ENCODE data around the gene PDCD1LG2.

PDCD1LG2 gene

GRCh38 chr9:5561828-5562488 lies 51.6 kb downstream of the PDCD1LG2 start:
- no peaks in the 10 kb centered on the region for H3K36me3 ChIP-seq (replicated peaks; ENCODE audit: insufficient read depth, low read length)
- peaks cover 12% of the 10 kb centered on the region for H3F3A ChIP-seq (ENCODE audit: insufficient read depth, low read length)
- H3K4me2 ChIP-seq (ENCODE audit: low read depth, low read length) = no peak overlapping the region
- H3K4me3 ChIP-seq (ENCODE audit: low read length) = no peak overlapping the region
- no peaks in the 10 kb centered on the region for H3K9me3 ChIP-seq (replicated peaks; ENCODE audit: insufficient read depth, low read length)
- H3K9me2 ChIP-seq (replicated peaks; ENCODE audit: insufficient read depth, low read length) = no peaks in the 10 kb centered on the region
- no peaks in the 10 kb centered on the region for H4K20me1 ChIP-seq (ENCODE audit: insufficient read depth, low read length)
- TF ChIP-seq EZH2 (optimal IDR thresholded peaks at IDR 0.05; ENCODE audit: low read depth, low read length) (no peak), CTCF (IDR thresholded peaks at IDR 0.05; ENCODE audit: low read length) (no peak), EZH2phosphoT487 (IDR thresholded peaks at IDR 0.05; ENCODE audit: low read length) (no peak)
- H3K27me3 ChIP-seq (replicated peaks; ENCODE audit: insufficient read depth, low read length) = no peaks in the 10 kb centered on the region
- peaks cover 21% of the 10 kb centered on the region for H3K4me1 ChIP-seq (ENCODE audit: low read length)
- DNase-seq = no peak
- no peak overlapping the region for H3K27ac ChIP-seq (ENCODE audit: low read length)
- no peaks in the 10 kb centered on the region for H3K79me2 ChIP-seq (ENCODE audit: low read length)
- H3K9ac ChIP-seq (ENCODE audit: low read length) = no peak overlapping the region
- no peak overlapping the region for H2AFZ ChIP-seq (ENCODE audit: low read length)

- Histone ChIP-seq H3K9me3 (replicated peaks; ENCODE audit: insufficient read depth, low read length) (no peaks in the 10 kb centered on the region), H2AFZ (ENCODE audit: low read length) (no peak overlapping the region), H3K4me3 (ENCODE audit: low read length) (no peak overlapping the region), H3K4me2 (ENCODE audit: low read depth, low read length) (no peak overlapping the region), H3K9ac (ENCODE audit: low read length) (no peak overlapping the region), H3K9me2 (replicated peaks; ENCODE audit: insufficient read depth, low read length) (no peaks in the 10 kb centered on the region), H3K79me2 (ENCODE audit: low read length) (no peaks in the 10 kb centered on the region), H3F3A (ENCODE audit: insufficient read depth, low read length) (peaks cover 8% of the 10 kb centered on the region), H3K36me3 (replicated peaks; ENCODE audit: insufficient read depth, low read length) (no peaks in the 10 kb centered on the region), H3K27ac (ENCODE audit: low read length) (no peak overlapping the region), H3K4me1 (ENCODE audit: low read length) (peaks cover 12% of the 10 kb centered on the region), H3K27me3 (replicated peaks; ENCODE audit: insufficient read depth, low read length) (no peaks in the 10 kb centered on the region), H4K20me1 (ENCODE audit: insufficient read depth, low read length) (no peaks in the 10 kb centered on the region)
- no peak for TF ChIP-seq CTCF (IDR thresholded peaks at IDR 0.05; ENCODE audit: low read length)
- no peak for TF ChIP-seq EZH2 (optimal IDR thresholded peaks at IDR 0.05; ENCODE audit: low read depth, low read length)
- DNase-seq = no peak
These were observed 52.6 kb downstream of the PDCD1LG2 start for GRCh38 chr9:5562806-5563416.

- Histone ChIP-seq H3K9me3 (replicated peaks; ENCODE audit: insufficient read depth, low read length) (no peaks in the 10 kb centered on the region), H4K20me1 (ENCODE audit: insufficient read depth, low read length) (no peaks in the 10 kb centered on the region), H3K9me2 (replicated peaks; ENCODE audit: insufficient read depth, low read length) (no peaks in the 10 kb centered on the region), H3F3A (ENCODE audit: insufficient read depth, low read length) (peaks cover 3% of the 10 kb centered on the region; the same call in 1 of the 2 replicates), H2AFZ (ENCODE audit: low read length) (no peak overlapping the region), H3K27me3 (replicated peaks; ENCODE audit: insufficient read depth, low read length) (no peaks in the 10 kb centered on the region), H3K9ac (ENCODE audit: low read length) (no peak overlapping the region), H3K27ac (ENCODE audit: low read length) (no peak overlapping the region), H3K4me1 (ENCODE audit: low read length) (peaks cover 7% of the 10 kb centered on the region), H3K36me3 (replicated peaks; ENCODE audit: insufficient read depth, low read length) (no peaks in the 10 kb centered on the region), H3K4me2 (ENCODE audit: low read depth, low read length) (no peak overlapping the region), H3K79me2 (ENCODE audit: low read length) (no peaks in the 10 kb centered on the region), H3K4me3 (ENCODE audit: low read length) (no peak overlapping the region)
- no peak for DNase-seq
- TF ChIP-seq EZH2 (optimal IDR thresholded peaks at IDR 0.05; ENCODE audit: low read depth, low read length) (no peak), EZH2phosphoT487 (IDR thresholded peaks at IDR 0.05; ENCODE audit: low read length) (no peak)
These were observed 53.1 kb downstream of the PDCD1LG2 start for GRCh38 chr9:5563417-5563815.

- H3K36me3 ChIP-seq (replicated peaks; ENCODE audit: insufficient read depth, low read length) = no peaks in the 10 kb centered on the region
- no peaks in the 10 kb centered on the region for H3K27me3 ChIP-seq (replicated peaks; ENCODE audit: insufficient read depth, low read length)
- no peaks in the 10 kb centered on the region for H4K20me1 ChIP-seq (ENCODE audit: insufficient read depth, low read length)
- no peaks in the 10 kb centered on the region for H3K9me3 ChIP-seq (replicated peaks; ENCODE audit: insufficient read depth, low read length)
- H3K27ac ChIP-seq (ENCODE audit: low read length) = no peak overlapping the region
- no peak overlapping the region for H3K9ac ChIP-seq (ENCODE audit: low read length)
- H3K9me2 ChIP-seq (replicated peaks; ENCODE audit: insufficient read depth, low read length) = no peaks in the 10 kb centered on the region
- no peaks in the 10 kb centered on the region for H3F3A ChIP-seq (ENCODE audit: insufficient read depth, low read length)
- H2AFZ ChIP-seq (ENCODE audit: low read length) = no peak overlapping the region
- no peak for TF ChIP-seq CTCF (IDR thresholded peaks at IDR 0.05; ENCODE audit: low read length)
- TF ChIP-seq EZH2phosphoT487 (IDR thresholded peaks at IDR 0.05; ENCODE audit: low read length) = no peak
- TF ChIP-seq EZH2 (optimal IDR thresholded peaks at IDR 0.05; ENCODE audit: low read depth, low read length) = no peak
- H3K4me3 ChIP-seq (ENCODE audit: low read length) = no peak overlapping the region
- no peak overlapping the region for H3K4me2 ChIP-seq (ENCODE audit: low read depth, low read length)
- peaks cover 6% of the 10 kb centered on the region for H3K4me1 ChIP-seq (ENCODE audit: low read length)
- H3K79me2 ChIP-seq (ENCODE audit: low read length) = no peaks in the 10 kb centered on the region
- DNase-seq = no peak
These were observed 53.6 kb downstream of the PDCD1LG2 start for GRCh38 chr9:5563886-5564285.
